ENCODE results near the gene TLE3. TPM values are rescaled to one million over a fixed set of nuclear protein-coding genes. Genes with fewer than 3 reads are reported as not detected.

Gene TLE3
- total and polyA plus RNA-seq, 2 of the 4 experiments (the other 2 are of a cell fraction), result 6.5 to 16.3 TPM

DNA sequence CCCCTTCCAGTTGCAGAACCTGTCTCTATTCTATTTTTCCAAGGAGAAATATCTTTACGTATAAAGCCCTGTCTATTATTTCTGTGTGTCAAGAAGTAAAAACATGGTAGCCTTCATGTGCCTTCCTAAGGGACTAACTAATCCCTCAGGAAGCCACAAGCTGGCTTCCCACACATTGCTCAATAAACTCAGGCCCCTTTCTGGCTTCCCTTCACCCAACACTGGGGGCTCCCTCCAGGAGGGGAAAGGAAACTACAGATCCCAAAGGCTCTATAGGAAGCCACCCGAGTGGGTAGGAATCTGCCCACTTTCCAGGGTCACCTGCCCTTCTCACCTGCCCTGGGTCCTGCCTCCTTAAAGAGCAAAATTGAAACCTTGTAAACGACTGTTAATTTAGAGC is 4.6 kb downstream of the TLE3 start:
- dilution Hi-C loops (cut with HindIII; ENCODE audit: low sequenced_read_pairs, unreplicated experiment), result no loop called here
- POLR2A ChIA-PET (ENCODE audit: unreplicated experiment), result no interaction called here

More for the DNA sequence above, 4.6 kb downstream of the TLE3 start:
- no peak overlapping the region for H2AK9ac ChIP-seq (replicated peaks; ENCODE audit: low read depth, low read length, poor library complexity)
- H3K79me1 ChIP-seq (ENCODE audit: low read depth in 1 of 2, low read length in 2 of 2), result peaks cover 37 to 72% of the 10 kb centered on the region in 2 experiments
- H4K8ac ChIP-seq (ENCODE audit: low read depth in 2 of 2, low read length in 2 of 2), result no peak overlapping the region
- no CpG with 5 or more reads among the region's 3 CpGs for WGBS, 2 experiments (ENCODE audit: extremely low coverage in 2 of 2, insufficient read length in 1 of 2)
- H2BK5ac ChIP-seq (ENCODE audit: low read depth, low read length, poor library complexity, severe bottlenecking), result no peak overlapping the region
- H2AK5ac ChIP-seq (ENCODE audit: low read depth, low read length), result no peak overlapping the region
- peak overlapping the region; percentile 30; the same call in 1 of the 2 replicates for H3K4me2 ChIP-seq (ENCODE audit: low read depth, low read length)
- H3K27me3 ChIP-seq (ENCODE audit: control insufficient read depth, insufficient read depth, low read length), result no peaks in the 10 kb centered on the region
- H4K5ac ChIP-seq (ENCODE audit: low read depth, low read length), result no peak overlapping the region
- H3K23ac ChIP-seq (ENCODE audit: low read depth, low read length), result peak overlapping the region; percentile 39; the same call in 1 of the 2 replicates
- H3K4ac ChIP-seq (ENCODE audit: low read depth, low read length), result no peak overlapping the region
- in situ Hi-C loops (cut with MboI; ENCODE audit: low sequenced_read_pairs), result loop anchor here (25.0 kb wide), 1 partner anchor 394 kb away; no protein-coding TSS in a partner anchor
- no peak overlapping the region for H4K91ac ChIP-seq (ENCODE audit: insufficient read depth, low read depth, low read length)
- peaks cover 67% of the 10 kb centered on the region for H4K20me1 ChIP-seq (ENCODE audit: insufficient read depth, low read length)
- H3K9ac ChIP-seq (ENCODE audit: low read depth, low read length), result no peak overlapping the region
- no peak overlapping the region for H2AFZ ChIP-seq (replicated peaks; ENCODE audit: low read length, poor library complexity)
- H3K4me3 ChIP-seq (ENCODE audit: insufficient read depth, low read depth, low read length), result no peak overlapping the region
- intact Hi-C loops (cut with micrococcal nuclease), result loop anchor here (10.0 kb wide), 1 partner anchor 328 kb away; no protein-coding TSS in a partner anchor
- no TSS peak for BruUV-seq (replicated peaks)
- no peak overlapping the region for H2BK20ac ChIP-seq (ENCODE audit: low read depth, low read length)
- H3K18ac ChIP-seq (ENCODE audit: low read depth, low read length), result no peak overlapping the region
- no peaks in the 10 kb centered on the region for H3K9me3 ChIP-seq (ENCODE audit: control insufficient read depth, insufficient read depth, low read length)
- ATAC-seq (ENCODE audit: low read depth) (no peak), DNase-seq (no peak)
- H3K4me1 ChIP-seq (ENCODE audit: control insufficient read depth, insufficient read depth, low read length), result peaks cover 38% of the 10 kb centered on the region
- TF ChIP-seq RCOR1 (IDR thresholded peaks at IDR 0.05; ENCODE audit: insufficient replicate concordance, low read length) (no peak), MAFK (IDR thresholded peaks at IDR 0.05; ENCODE audit: low read depth, low read length) (no peak), RAD21 (IDR thresholded peaks at IDR 0.05; ENCODE audit: low read length) (no peak), FOS (IDR thresholded peaks at IDR 0.05; ENCODE audit: low read depth, low read length) (no peak), POLR2A (IDR thresholded peaks at IDR 0.05; ENCODE audit: low read depth, low read length) (no peak), CEBPB (IDR thresholded peaks at IDR 0.05; ENCODE audit: low read depth, low read length) (peak; percentile 53)
- TF ChIP-seq, protein P1, sequence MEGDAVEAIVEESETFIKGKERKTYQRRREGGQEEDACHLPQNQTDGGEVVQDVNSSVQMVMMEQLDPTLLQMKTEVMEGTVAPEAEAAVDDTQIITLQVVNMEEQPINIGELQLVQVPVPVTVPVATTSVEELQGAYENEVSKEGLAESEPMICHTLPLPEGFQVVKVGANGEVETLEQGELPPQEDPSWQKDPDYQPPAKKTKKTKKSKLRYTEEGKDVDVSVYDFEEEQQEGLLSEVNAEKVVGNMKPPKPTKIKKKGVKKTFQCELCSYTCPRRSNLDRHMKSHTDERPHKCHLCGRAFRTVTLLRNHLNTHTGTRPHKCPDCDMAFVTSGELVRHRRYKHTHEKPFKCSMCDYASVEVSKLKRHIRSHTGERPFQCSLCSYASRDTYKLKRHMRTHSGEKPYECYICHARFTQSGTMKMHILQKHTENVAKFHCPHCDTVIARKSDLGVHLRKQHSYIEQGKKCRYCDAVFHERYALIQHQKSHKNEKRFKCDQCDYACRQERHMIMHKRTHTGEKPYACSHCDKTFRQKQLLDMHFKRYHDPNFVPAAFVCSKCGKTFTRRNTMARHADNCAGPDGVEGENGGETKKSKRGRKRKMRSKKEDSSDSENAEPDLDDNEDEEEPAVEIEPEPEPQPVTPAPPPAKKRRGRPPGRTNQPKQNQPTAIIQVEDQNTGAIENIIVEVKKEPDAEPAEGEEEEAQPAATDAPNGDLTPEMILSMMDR (conservative IDR thresholded peaks at IDR 0.05; ENCODE audit: low read depth, low read length), result no peak
- no peak overlapping the region for H2BK15ac ChIP-seq (ENCODE audit: low read depth, low read length)
- CTCF ChIA-PET, result no interaction called here
- H3K27ac ChIP-seq (ENCODE audit: insufficient read depth, low read length), result no peak overlapping the region
- H3K36me3 ChIP-seq (ENCODE audit: control insufficient read depth, insufficient read depth, low read length), result peaks cover 18% of the 10 kb centered on the region
- no peak overlapping the region for H2BK120ac ChIP-seq (ENCODE audit: low read depth, low read length)
- H3K14ac ChIP-seq (replicated peaks; ENCODE audit: low read depth, low read length), result no peak overlapping the region; the same call in 1 of the 2 replicates
- H3K56ac ChIP-seq (ENCODE audit: extremely low read depth, insufficient read depth, low read length), result no peak overlapping the region
- H3K9me1 ChIP-seq (ENCODE audit: insufficient read depth, low read length), result peaks cover 37% of the 10 kb centered on the region
